ENCODE results near the gene LMAN1L. TPM values are rescaled to one million over a fixed set of nuclear protein-coding genes. Genes with fewer than 3 reads are reported as not detected.

Gene LMAN1L
- polyA plus RNA-seq, 1 donor (not counting 4 experiments of a cell fraction or from before 2014, with no cell fraction given), result not detected

DNA sequence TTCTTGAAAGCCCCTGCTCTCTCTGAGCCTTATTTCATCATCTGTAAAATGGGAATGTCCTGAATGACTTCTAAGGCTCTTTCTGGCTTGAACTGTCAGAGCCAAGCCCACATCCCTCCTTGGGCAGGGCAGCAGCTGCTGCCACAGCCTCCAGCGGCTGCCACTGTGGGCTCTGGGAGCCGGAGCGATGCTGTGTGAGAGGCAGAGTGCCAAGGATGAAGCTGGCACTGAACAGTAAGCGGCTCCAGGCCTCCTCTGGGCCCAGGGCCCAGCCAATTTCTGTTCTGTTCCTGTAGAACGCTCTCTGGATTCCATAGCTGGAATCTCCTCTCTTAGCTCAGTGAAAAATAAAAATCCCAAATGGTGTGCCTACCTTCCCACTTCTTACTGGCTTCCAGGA, 18.2 kb downstream of the LMAN1L start:
- Histone ChIP-seq H2AFZ (ENCODE audit: control insufficient read depth, low read length) (no peak overlapping the region), H4K20me1 (ENCODE audit: control insufficient read depth, extremely low read depth, insufficient read depth, low read length) (no peaks in the 10 kb centered on the region), H3K36me3 (ENCODE audit: control insufficient read depth in 2 of 2, extremely low read depth in 1 of 2, insufficient read depth in 2 of 2, low read length in 2 of 2) (peaks cover 0 to 3% of the 10 kb centered on the region in 2 experiments), H3K9me1 (ENCODE audit: control insufficient read depth, extremely low read depth, insufficient read depth, low read length) (no peaks in the 10 kb centered on the region), H3K4me3 (ENCODE audit: control insufficient read depth in 2 of 3, extremely low read depth in 1 of 3, insufficient read depth in 2 of 3, low read depth in 1 of 3, low read length in 3 of 3) (no peak overlapping the region), H3K79me2 (ENCODE audit: control insufficient read depth, insufficient read depth, low read length) (no peaks in the 10 kb centered on the region), H3K4me2 (ENCODE audit: control insufficient read depth, extremely low read depth, insufficient read depth, low read depth, low read length) (no peak overlapping the region), H3K4me1 (ENCODE audit: control insufficient read depth, extremely low read depth, insufficient read depth, low read length) (no peaks in the 10 kb centered on the region), H3K27ac (ENCODE audit: control insufficient read depth, insufficient read depth, low read length) (no peak overlapping the region), H3K9me3 (ENCODE audit: control insufficient read depth, low read depth, low read length) (no peaks in the 10 kb centered on the region), H3K9ac (ENCODE audit: control insufficient read depth, extremely low read depth, insufficient read depth, low read length) (no peak overlapping the region), H3K27me3 (ENCODE audit: control insufficient read depth, extremely low read depth, insufficient read depth, low read length) (peaks cover 31% of the 10 kb centered on the region)
- FAIRE-seq (no peak), DNase-seq (ENCODE audit: low read depth, low spot score) (no peak)
- TF ChIP-seq, protein P1, sequence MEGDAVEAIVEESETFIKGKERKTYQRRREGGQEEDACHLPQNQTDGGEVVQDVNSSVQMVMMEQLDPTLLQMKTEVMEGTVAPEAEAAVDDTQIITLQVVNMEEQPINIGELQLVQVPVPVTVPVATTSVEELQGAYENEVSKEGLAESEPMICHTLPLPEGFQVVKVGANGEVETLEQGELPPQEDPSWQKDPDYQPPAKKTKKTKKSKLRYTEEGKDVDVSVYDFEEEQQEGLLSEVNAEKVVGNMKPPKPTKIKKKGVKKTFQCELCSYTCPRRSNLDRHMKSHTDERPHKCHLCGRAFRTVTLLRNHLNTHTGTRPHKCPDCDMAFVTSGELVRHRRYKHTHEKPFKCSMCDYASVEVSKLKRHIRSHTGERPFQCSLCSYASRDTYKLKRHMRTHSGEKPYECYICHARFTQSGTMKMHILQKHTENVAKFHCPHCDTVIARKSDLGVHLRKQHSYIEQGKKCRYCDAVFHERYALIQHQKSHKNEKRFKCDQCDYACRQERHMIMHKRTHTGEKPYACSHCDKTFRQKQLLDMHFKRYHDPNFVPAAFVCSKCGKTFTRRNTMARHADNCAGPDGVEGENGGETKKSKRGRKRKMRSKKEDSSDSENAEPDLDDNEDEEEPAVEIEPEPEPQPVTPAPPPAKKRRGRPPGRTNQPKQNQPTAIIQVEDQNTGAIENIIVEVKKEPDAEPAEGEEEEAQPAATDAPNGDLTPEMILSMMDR (optimal IDR thresholded peaks at IDR 0.05 in 1 of 3, IDR thresholded peaks at IDR 0.05 in 1 of 3, conservative IDR thresholded peaks at IDR 0.05 in 1 of 3; ENCODE audit: extremely low read depth in 1 of 3, insufficient read depth in 2 of 3, low read length in 3 of 3), result no peak
- no peak for TF ChIP-seq EZH2 (IDR thresholded peaks at IDR 0.05; ENCODE audit: low read length)
- dilution Hi-C loops (cut with MboI; ENCODE audit: extremely low pct_ligation_motif_present, low sequenced_read_pairs), result no loop called here

DNA sequence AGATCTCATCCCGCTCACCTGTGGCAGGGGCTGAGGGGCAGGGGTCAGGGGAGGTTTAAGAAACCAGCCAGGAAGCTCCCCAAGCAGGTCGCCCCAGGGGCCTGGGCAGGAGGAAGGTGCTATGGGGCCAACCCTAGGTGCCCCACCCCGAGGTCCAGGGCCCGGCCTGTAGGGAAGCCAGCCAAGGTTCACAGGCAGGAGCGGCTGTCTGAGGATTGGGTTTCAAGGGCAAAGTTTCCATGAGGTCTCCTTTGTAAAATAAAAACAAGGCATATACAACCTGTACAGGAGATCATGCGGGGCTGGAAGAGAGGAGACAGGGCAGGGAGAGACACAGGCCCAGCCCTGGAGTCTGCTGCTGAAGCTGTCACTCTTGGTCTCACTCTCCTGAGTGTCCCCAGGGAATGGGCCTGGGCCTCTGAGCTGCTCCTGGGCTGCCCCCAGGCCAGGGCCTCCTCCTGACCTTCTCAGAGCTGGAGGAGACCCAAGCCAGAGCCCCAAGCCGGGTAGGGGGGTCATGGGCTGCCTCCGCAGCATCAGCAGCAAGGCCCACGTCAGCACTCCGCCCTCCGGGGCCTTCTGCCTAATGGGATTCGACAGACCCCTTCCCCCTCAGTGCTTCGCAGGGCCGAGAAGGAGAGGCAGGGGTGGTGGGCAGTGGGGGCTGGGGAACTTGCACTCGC, 19.3 kb downstream of the LMAN1L start:
- DNase-seq (ENCODE audit: low read depth, low spot score) (no peak), FAIRE-seq (no peak)
- no peak overlapping the region for H3K9ac ChIP-seq (ENCODE audit: control insufficient read depth, extremely low read depth, insufficient read depth, low read length)
- no peaks in the 10 kb centered on the region for H3K79me2 ChIP-seq (ENCODE audit: control insufficient read depth, insufficient read depth, low read length)
- no peaks in the 10 kb centered on the region for H3K9me3 ChIP-seq (ENCODE audit: control insufficient read depth, low read depth, low read length)
- no peaks in the 10 kb centered on the region for H3K9me1 ChIP-seq (ENCODE audit: control insufficient read depth, extremely low read depth, insufficient read depth, low read length)
- peaks cover 0 to 3% of the 10 kb centered on the region in 2 experiments for H3K36me3 ChIP-seq (ENCODE audit: control insufficient read depth in 2 of 2, extremely low read depth in 1 of 2, insufficient read depth in 2 of 2, low read length in 2 of 2)
- TF ChIP-seq, protein P1 (optimal IDR thresholded peaks at IDR 0.05 in 1 of 3, IDR thresholded peaks at IDR 0.05 in 1 of 3, conservative IDR thresholded peaks at IDR 0.05 in 1 of 3; ENCODE audit: extremely low read depth in 1 of 3, insufficient read depth in 2 of 3, low read length in 3 of 3), result no peak
- TF ChIP-seq EZH2 (IDR thresholded peaks at IDR 0.05; ENCODE audit: low read length), result no peak
- H3K27me3 ChIP-seq (ENCODE audit: control insufficient read depth, extremely low read depth, insufficient read depth, low read length), result peaks cover 23% of the 10 kb centered on the region
- H3K4me2 ChIP-seq (ENCODE audit: control insufficient read depth, extremely low read depth, insufficient read depth, low read depth, low read length), result no peak overlapping the region
- H3K27ac ChIP-seq (ENCODE audit: control insufficient read depth, insufficient read depth, low read length), result no peak overlapping the region
- H3K4me1 ChIP-seq (ENCODE audit: control insufficient read depth, extremely low read depth, insufficient read depth, low read length), result no peaks in the 10 kb centered on the region
- H4K20me1 ChIP-seq (ENCODE audit: control insufficient read depth, extremely low read depth, insufficient read depth, low read length), result no peaks in the 10 kb centered on the region
- dilution Hi-C loops (cut with MboI; ENCODE audit: extremely low pct_ligation_motif_present, low sequenced_read_pairs), result no loop called here
- no peak overlapping the region for H3K4me3 ChIP-seq (ENCODE audit: control insufficient read depth in 2 of 3, extremely low read depth in 1 of 3, insufficient read depth in 2 of 3, low read depth in 1 of 3, low read length in 3 of 3)
- no peak overlapping the region for H2AFZ ChIP-seq (ENCODE audit: control insufficient read depth, low read length)
